ENCODE data around the gene MT1X.

MT1X gene

GRCh38 chr16:56681939-56682702 lies at the start of gene MT1X:
MT1X (plus strand) TSS chr16:56682470; CDS start chr16:56682541, 71 bp downstream.
- peak; percentile 76 for DNase-seq

- no peak for DNase-seq
Measured at GRCh38 chr16:56632848-56633365, 49.4 kb upstream of the MT1X start.

GRCh38 chr16:56633535-56633934 lies 48.7 kb upstream of the MT1X start:
- no peak for DNase-seq

GRCh38 chr16:56634715-56635440 lies 47.4 kb upstream of the MT1X start:
- no peak for DNase-seq

GRCh38 chr16:56635441-56635967 lies 46.8 kb upstream of the MT1X start:
- no peak for DNase-seq

GRCh38 chr16:56636616-56637413 lies 45.5 kb upstream of the MT1X start:
- no peak for DNase-seq

GRCh38 chr16:56637814-56638750 lies 44.2 kb upstream of the MT1X start, which contains the start of gene MT1A:
MT1A (plus strand) TSS chr16:56638666; CDS start chr16:56638739, 73 bp downstream.
- no peak for DNase-seq

- DNase-seq, result no peak
Measured at GRCh38 chr16:56639045-56639444, 43.2 kb upstream of the MT1X start.

- no peak for DNase-seq
Measured at GRCh38 chr16:56640076-56640475, 42.2 kb upstream of the MT1X start.

- no peak for DNase-seq
Measured at GRCh38 chr16:56641166-56641565, 41.1 kb upstream of the MT1X start.

- peak; percentile 49 for DNase-seq
Measured at GRCh38 chr16:56643080-56643778, 39.0 kb upstream of the MT1X start.

GRCh38 chr16:56643833-56644232 lies 38.4 kb upstream of the MT1X start:
- no peak for DNase-seq

GRCh38 chr16:56645311-56645710 lies 37.0 kb upstream of the MT1X start:
- DNase-seq, result no peak

GRCh38 chr16:56645838-56646237 lies 36.4 kb upstream of the MT1X start:
- DNase-seq, result no peak

- DNase-seq, result no peak
Measured at GRCh38 chr16:56647641-56648431, 34.4 kb upstream of the MT1X start.

GRCh38 chr16:56649271-56649670 lies 33.0 kb upstream of the MT1X start:
- no peak for DNase-seq

GRCh38 chr16:56649820-56650219 lies 32.5 kb upstream of the MT1X start:
- DNase-seq, result no peak

- no peak for DNase-seq
Measured at GRCh38 chr16:56651586-56651985, 30.7 kb upstream of the MT1X start, which contains the start of gene MT1B. MT1B (plus strand) TSS chr16:56651886; CDS start chr16:56651954, 68 bp downstream.

- DNase-seq, result no peak
Measured at GRCh38 chr16:56652600-56652999, 29.7 kb upstream of the MT1X start.

- no peak for DNase-seq
Measured at GRCh38 chr16:56653218-56653617, 29.1 kb upstream of the MT1X start.
